ENCODE data around the gene PSRC1.

Gene PSRC1

DNA sequence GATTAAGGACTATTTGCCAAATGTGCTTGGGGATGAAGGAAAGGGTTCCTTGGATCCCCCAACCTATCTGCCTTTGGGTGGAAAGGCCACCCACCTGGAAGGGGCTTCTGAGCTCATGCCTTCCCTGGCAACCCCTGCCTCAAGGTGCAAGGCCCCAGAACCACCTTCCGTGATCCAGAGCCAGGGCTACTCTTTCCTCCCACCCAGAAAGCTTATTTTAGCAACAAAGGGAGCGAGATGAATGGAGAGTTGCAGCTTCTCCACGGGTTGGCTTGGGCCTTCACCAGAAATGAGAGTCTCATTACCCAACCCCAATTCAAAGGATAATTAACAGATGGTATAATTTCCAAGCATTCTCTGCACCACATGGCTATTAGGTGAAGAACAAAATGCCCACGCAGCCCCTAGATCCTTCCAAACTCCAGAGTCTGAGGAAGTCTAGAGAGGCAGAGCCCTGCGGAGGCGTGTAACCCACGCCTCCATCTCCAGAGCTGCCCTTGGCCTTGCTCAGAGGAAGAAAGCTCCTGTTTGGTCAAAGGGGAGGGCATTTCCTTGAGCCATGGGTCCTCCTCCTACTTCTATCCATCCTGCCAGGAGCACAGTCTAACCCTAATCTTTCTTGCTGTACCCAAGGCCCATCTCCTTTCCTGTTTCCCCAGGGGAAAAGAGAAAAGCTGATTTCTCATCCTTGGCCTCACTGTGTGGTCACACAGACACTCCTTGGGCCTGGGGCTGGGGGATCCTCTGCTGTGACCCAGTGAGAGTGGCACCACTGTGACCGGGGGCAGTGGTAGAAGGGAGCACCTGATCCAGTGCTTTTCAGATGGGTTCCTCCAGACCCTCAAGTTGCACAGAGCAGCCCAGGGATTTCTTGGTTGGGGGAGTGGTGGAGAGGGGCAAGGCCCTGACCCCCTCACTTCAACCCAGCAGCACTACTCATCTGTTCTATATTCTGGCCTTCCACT is 35.3 kb downstream of the PSRC1 start:
- TF ChIP-seq, protein P1, sequence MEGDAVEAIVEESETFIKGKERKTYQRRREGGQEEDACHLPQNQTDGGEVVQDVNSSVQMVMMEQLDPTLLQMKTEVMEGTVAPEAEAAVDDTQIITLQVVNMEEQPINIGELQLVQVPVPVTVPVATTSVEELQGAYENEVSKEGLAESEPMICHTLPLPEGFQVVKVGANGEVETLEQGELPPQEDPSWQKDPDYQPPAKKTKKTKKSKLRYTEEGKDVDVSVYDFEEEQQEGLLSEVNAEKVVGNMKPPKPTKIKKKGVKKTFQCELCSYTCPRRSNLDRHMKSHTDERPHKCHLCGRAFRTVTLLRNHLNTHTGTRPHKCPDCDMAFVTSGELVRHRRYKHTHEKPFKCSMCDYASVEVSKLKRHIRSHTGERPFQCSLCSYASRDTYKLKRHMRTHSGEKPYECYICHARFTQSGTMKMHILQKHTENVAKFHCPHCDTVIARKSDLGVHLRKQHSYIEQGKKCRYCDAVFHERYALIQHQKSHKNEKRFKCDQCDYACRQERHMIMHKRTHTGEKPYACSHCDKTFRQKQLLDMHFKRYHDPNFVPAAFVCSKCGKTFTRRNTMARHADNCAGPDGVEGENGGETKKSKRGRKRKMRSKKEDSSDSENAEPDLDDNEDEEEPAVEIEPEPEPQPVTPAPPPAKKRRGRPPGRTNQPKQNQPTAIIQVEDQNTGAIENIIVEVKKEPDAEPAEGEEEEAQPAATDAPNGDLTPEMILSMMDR (IDR thresholded peaks at IDR 0.05; ENCODE audit: borderline replicate concordance, insufficient read depth, low read depth, low read length): no peak
- H3K4me3 ChIP-seq (ENCODE audit: low read depth, low read length): no peak overlapping the region

DNA sequence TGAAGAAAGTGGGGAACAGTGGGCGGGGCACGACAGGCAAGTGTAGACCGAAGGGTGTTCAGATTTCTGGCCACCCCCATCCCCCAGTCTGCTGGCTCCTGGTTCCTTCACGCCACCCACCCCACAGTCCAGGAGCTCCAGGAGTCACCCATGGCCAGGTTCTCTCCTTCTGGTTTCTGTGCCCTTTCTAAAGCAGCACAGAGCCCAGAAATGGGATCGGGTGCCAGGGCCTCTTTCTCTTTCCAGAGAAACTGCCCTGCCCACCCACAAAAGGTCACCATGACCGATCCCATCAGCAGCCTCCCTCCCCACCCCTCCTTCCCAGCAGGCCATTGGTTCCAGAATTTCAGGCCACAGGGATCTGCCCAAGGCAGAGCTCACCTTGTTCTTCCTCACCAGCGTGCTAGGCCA is 36.8 kb downstream of the PSRC1 start:
- no peak overlapping the region for H3K4me3 ChIP-seq (ENCODE audit: low read depth, low read length)
- TF ChIP-seq, protein P1 (IDR thresholded peaks at IDR 0.05; ENCODE audit: borderline replicate concordance, insufficient read depth, low read depth, low read length): no peak

DNA sequence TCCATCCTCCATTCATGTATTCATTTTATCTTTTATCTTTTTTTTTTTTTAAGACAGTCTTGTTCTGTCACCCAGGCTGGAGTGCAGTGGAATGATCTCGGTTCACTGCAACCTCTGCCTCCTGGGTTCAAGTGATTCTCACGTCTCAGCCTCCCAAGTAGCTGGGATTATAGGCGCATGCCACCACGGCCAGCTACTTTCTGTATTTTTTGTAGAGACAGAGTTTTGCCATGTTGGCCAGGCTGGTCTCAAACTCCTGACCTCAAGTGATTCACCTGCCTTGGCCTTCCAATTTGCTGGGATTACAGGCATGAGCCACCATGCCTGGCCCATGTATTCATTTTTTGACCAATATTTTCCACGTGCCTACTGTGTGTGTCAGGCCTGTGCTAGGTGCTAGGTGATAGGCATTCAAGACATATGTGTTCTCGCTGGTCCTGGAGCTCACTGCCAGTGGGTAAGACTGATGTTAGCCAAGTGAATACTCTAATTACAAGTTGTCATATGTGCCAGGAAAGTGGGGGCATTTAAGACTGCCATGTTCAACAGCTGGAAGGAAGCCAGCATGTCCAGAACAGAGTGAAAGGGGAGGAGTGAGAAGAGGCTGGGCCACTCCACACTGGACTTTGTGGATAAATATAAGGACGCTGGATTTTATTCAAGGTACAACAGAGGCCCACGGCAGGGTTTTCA is 38.9 kb downstream of the PSRC1 start:
- TF ChIP-seq, protein P1 (IDR thresholded peaks at IDR 0.05; ENCODE audit: borderline replicate concordance, insufficient read depth, low read depth, low read length): no peak
- H3K4me3 ChIP-seq (ENCODE audit: low read depth, low read length): no peak overlapping the region

DNA sequence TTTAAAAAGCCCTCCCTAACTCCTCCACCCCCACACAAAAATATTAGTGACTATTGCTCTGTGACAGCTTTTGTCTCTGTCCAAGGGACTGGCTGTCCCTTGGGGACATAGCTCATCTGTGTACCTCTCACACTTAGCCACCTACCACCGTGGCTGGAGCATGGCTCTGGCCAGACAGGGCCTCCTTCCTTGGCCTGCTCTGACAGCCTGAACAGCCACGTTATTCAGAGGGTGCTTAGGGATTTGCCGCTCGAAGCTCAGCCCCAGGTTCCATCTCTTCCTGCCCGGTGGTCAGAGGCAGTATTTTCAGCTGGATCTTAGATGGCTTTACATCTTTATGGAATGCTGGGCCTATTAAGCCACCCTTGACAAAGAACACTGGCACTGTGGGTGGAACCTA is 39.7 kb downstream of the PSRC1 start:
- TF ChIP-seq, protein P1 (IDR thresholded peaks at IDR 0.05; ENCODE audit: borderline replicate concordance, insufficient read depth, low read depth, low read length): no peak

DNA sequence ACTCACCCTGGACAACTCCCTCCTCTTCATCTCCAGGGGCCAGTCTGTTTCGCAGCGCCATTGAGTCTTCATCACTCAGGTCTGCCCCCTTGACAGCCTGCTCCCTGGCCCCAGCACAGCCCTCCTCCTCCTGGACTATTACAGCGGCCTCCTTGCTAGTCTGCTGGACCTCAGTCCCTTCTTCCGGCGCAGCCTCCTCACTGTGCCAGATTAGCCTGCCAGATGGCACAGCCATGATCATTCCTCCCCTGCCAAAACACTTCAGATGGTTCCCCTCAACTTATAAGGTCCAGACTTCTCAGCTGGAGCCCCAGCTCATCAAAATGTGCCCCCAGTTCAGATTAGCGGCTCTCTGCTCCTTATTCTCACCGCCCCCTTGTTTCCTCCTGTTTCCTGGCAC is 40.6 kb downstream of the PSRC1 start:
- TF ChIP-seq, protein P1 (IDR thresholded peaks at IDR 0.05; ENCODE audit: borderline replicate concordance, insufficient read depth, low read depth, low read length): no peak
- H3K4me3 ChIP-seq (ENCODE audit: low read depth, low read length): no peak overlapping the region

More for the DNA sequence above, 39.7 kb downstream of the PSRC1 start:
- no peak overlapping the region for H3K4me3 ChIP-seq (ENCODE audit: low read depth, low read length)

DNA sequence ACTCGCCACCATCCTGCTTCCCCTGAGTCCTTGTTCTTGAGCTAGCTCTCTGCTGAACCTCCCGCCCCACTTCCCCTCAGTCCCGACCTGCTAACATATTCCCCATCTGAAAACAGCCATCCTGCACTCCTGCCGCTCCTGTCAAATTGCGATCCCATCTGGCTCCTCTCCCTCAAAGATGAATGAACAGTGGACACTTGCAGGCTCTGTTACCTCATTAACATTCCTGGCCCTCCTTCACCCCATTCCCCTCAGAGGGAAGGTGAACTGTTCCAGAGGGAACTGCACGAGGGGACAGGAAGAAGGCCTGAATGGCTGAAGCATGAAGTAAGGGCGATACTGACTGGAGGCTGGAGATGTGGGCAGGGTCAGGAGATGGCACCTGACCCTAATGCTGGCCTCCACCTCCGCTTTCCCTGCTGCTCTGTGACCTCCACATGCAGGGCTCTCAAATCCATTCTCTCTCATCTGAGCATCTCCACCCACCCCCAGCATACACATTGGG is 41.1 kb downstream of the PSRC1 start:
- no peak overlapping the region for H3K4me3 ChIP-seq (ENCODE audit: low read depth, low read length)
- TF ChIP-seq, protein P1 (IDR thresholded peaks at IDR 0.05; ENCODE audit: borderline replicate concordance, insufficient read depth, low read depth, low read length): no peak
